GM18526 (cell line): ENCODE data around the gene B3GALT6.

Source experiments
- POLR2A ChIP-seq: IDR thresholded peaks from 3 replicates; pipeline ENCODE4 v1.6.1; 2011; ENCODE audit not compliant: insufficient read length; ENCODE audit errors: extremely low read depth

The B3GALT6 gene

GRCh38 chr1:1220197-1220596 lies 11.8 kb upstream of the B3GALT6 start:
- no peak for TF ChIP-seq POLR2A

- no peak for TF ChIP-seq POLR2A
Observed at GRCh38 chr1:1221887-1222574, 10.0 kb upstream of the B3GALT6 start.

GRCh38 chr1:1222575-1223225 lies 9.3 kb upstream of the B3GALT6 start:
- no peak for TF ChIP-seq POLR2A

- no peak for TF ChIP-seq POLR2A
Observed at GRCh38 chr1:1223321-1223720, 8.7 kb upstream of the B3GALT6 start.

GRCh38 chr1:1223891-1224290 lies 8.1 kb upstream of the B3GALT6 start:
- no peak for TF ChIP-seq POLR2A

- no peak for TF ChIP-seq POLR2A
Observed at GRCh38 chr1:1225238-1225845, 6.7 kb upstream of the B3GALT6 start.

GRCh38 chr1:1225913-1226312 lies 6.1 kb upstream of the B3GALT6 start:
- no peak for TF ChIP-seq POLR2A

- TF ChIP-seq POLR2A = no peak
Observed at GRCh38 chr1:1226566-1227362, 5.3 kb upstream of the B3GALT6 start.

GRCh38 chr1:1227386-1227785 lies 4.7 kb upstream of the B3GALT6 start:
- TF ChIP-seq POLR2A = no peak

GRCh38 chr1:1228187-1228586 lies 3.9 kb upstream of the B3GALT6 start:
- TF ChIP-seq POLR2A = no peak

- no peak for TF ChIP-seq POLR2A
Observed at GRCh38 chr1:1228596-1229321, 3.3 kb upstream of the B3GALT6 start.

- no peak for TF ChIP-seq POLR2A
Observed at GRCh38 chr1:1229770-1230169, 2.3 kb upstream of the B3GALT6 start.

GRCh38 chr1:1230656-1231399 lies 1.2 kb upstream of the B3GALT6 start:
- no peak for TF ChIP-seq POLR2A

GRCh38 chr1:1231400-1232207 lies 433 bp upstream of the B3GALT6 start, which contains the start of gene SDF4:
SDF4 (minus strand) TSS chr1:1232001; CDS start chr1:1228772, 3,229 bp downstream.
- peak; percentile 93 for TF ChIP-seq POLR2A
